ENCODE measurements around the gene ZNHIT1.

- TF ChIP-seq CTCF (IDR thresholded peaks at IDR 0.05) (no peak), EZH2phosphoT487 (IDR thresholded peaks at IDR 0.05) (no peak), EZH2 (IDR thresholded peaks at IDR 0.05) (no peak)
Observed at GRCh38 chr7:101233907-101234547, 16.1 kb downstream of the ZNHIT1 start.
